Measurements from ENCODE around the gene MGAT4B. TPM values are rescaled to one million over a fixed set of nuclear protein-coding genes. Genes with fewer than 3 reads are reported as not detected.

Gene MGAT4B
- total and polyA plus RNA-seq, 2 of the 13 experiments (the other 11 are each of a cell fraction or from before 2014, with no cell fraction given): 93.5 to 130 TPM

DNA sequence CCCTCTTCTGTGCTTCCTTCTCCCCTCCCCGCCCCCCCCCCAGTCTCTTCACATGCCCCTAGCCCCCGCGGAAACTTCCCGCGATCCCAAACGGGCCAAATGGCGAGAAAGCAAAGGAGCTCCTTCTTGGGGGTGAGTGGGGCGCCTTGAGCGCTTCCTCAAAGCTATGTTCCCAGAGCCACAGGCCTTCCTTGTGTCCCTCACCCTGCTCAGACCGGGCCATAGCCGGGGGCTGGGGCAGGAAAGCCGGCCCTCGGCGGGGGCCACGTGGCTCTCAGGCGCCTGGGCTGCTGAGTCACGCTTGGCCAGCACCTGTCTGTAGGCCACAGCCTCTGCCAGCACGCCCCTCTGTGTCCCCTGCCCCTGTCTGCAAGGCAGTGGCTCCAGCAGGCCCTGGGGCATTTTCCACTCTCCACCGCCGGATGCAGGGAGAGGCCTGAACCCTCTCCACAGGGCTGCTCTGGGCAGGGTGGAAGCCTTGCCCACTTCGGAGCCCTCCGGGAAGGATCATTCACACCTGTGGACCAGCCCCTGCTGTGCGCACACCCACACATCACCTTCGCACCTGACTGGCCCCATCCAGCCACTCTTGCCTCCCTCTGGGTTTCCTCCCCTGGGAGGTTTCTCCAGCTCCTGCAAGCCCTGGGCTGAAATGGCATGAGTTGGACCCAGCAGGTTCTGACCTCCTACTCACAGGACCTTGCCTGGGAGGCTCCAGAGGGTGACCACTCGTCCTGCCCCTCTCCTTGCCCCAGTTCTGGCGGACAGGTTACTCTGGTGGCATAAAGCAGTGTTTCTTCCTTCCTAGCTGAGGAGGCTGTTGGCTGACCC lies 12.8 kb upstream of the MGAT4B start (continued):
- TF ChIP-seq ZNF660 (CRISPR knock-in tag; IDR thresholded peaks at IDR 0.05; ENCODE audit: borderline replicate concordance, low read depth) (no peak; the same call in 1 of the 2 replicates), KLF13 (CRISPR knock-in tag; IDR thresholded peaks at IDR 0.05) (0 out of 2 replicates have a peak, but pooled peaks have one; percentile 39), FOSL1 (CRISPR knock-in tag; IDR thresholded peaks at IDR 0.05; ENCODE audit: borderline replicate concordance) (peak; percentile 67; the same call in 1 of the 2 replicates), NFIC (IDR thresholded peaks at IDR 0.05; ENCODE audit: low read length) (no peak), HOXA9 (CRISPR knock-in tag; IDR thresholded peaks at IDR 0.05; ENCODE audit: borderline replicate concordance) (0 out of 2 replicates have a peak, but pooled peaks have one; percentile 39), ZFP82 (CRISPR knock-in tag; IDR thresholded peaks at IDR 0.05; ENCODE audit: borderline replicate concordance) (peak; percentile 97), NR2F6 (IDR thresholded peaks at IDR 0.05) (no peak), NR2F6 (CRISPR knock-in tag; IDR thresholded peaks at IDR 0.05) (0 out of 2 replicates have a peak, but pooled peaks have one; percentile 40), TGIF2 (CRISPR knock-in tag; IDR thresholded peaks at IDR 0.05) (peak; percentile 82), ZNF276 (CRISPR knock-in tag; IDR thresholded peaks at IDR 0.05; ENCODE audit: low read depth) (no peak), TBL1XR1 (IDR thresholded peaks at IDR 0.05; ENCODE audit: borderline replicate concordance, low read length, partially characterized antibody) (no peak), DR1 (CRISPR knock-in tag; IDR thresholded peaks at IDR 0.05) (peak; percentile 35; the same call in 1 of the 2 replicates), RERE (CRISPR knock-in tag; IDR thresholded peaks at IDR 0.05; ENCODE audit: low read depth) (no peak; the same call in 1 of the 2 replicates), KDM5B (CRISPR knock-in tag; IDR thresholded peaks at IDR 0.05; ENCODE audit: borderline replicate concordance) (peak; percentile 70; the same call in 1 of the 2 replicates), XRCC5 (optimal IDR thresholded peaks at IDR 0.05; ENCODE audit: low read length) (no peak), ZNF441 (CRISPR knock-in tag; IDR thresholded peaks at IDR 0.05; ENCODE audit: borderline replicate concordance) (no peak)
- TF ChIP-seq, protein P1, sequence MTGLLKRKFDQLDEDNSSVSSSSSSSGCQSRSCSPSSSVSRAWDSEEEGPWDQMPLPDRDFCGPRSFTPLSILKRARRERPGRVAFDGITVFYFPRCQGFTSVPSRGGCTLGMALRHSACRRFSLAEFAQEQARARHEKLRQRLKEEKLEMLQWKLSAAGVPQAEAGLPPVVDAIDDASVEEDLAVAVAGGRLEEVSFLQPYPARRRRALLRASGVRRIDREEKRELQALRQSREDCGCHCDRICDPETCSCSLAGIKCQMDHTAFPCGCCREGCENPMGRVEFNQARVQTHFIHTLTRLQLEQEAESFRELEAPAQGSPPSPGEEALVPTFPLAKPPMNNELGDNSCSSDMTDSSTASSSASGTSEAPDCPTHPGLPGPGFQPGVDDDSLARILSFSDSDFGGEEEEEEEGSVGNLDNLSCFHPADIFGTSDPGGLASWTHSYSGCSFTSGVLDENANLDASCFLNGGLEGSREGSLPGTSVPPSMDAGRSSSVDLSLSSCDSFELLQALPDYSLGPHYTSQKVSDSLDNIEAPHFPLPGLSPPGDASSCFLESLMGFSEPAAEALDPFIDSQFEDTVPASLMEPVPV (CRISPR knock-in tag; IDR thresholded peaks at IDR 0.05): peak; percentile 22; the same call in 1 of the 2 replicates
- TF ChIP-seq, protein P2, sequence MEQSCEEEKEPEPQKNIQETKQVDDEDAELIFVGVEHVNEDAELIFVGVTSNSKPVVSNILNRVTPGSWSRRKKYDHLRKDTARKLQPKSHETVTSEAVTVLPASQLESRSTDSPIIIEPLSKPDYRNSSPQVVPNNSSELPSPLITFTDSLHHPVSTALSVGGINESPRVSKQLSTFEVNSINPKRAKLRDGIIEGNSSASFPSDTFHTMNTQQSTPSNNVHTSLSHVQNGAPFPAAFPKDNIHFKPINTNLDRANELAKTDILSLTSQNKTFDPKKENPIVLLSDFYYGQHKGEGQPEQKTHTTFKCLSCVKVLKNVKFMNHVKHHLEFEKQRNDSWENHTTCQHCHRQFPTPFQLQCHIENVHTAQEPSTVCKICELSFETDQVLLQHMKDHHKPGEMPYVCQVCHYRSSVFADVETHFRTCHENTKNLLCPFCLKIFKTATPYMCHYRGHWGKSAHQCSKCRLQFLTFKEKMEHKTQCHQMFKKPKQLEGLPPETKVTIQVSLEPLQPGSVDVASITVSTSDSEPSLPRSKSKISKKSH (CRISPR knock-in tag; IDR thresholded peaks at IDR 0.05; ENCODE audit: borderline replicate concordance): no peak; the same call in 1 of the 2 replicates

Data from HepG2 (cell line).